ENCODE results near the gene DDIT4L. TPM values are rescaled to one million over a fixed set of nuclear protein-coding genes. Genes with fewer than 3 reads are reported as not detected.

The DDIT4L gene
- total and polyA plus RNA-seq, 2 of the 13 experiments (the other 11 are each of a cell fraction or from before 2014, with no cell fraction given) = not detected

GRCh38 chr4:100164808-100165760 lies 25.2 kb downstream of the DDIT4L start:
- BruUV-seq (replicated peaks) = no TSS peak
- TF ChIP-seq ZSCAN12 (CRISPR knock-in tag; IDR thresholded peaks at IDR 0.05) = no peak
- no peak for TF ChIP-seq RNF2 (conservative IDR thresholded peaks at IDR 0.05; ENCODE audit: low read depth)
- no peak for TF ChIP-seq ZBTB2 (CRISPR knock-in tag; IDR thresholded peaks at IDR 0.05; ENCODE audit: low read depth)
- TF ChIP-seq ZFP36L2 (CRISPR knock-in tag; IDR thresholded peaks at IDR 0.05) = no peak
- TF ChIP-seq ZNF333 (CRISPR knock-in tag; IDR thresholded peaks at IDR 0.05; ENCODE audit: borderline replicate concordance) = no peak
- no peak for TF ChIP-seq MED8 (CRISPR knock-in tag; IDR thresholded peaks at IDR 0.05; ENCODE audit: insufficient replicate concordance)
- TF ChIP-seq, protein P1, sequence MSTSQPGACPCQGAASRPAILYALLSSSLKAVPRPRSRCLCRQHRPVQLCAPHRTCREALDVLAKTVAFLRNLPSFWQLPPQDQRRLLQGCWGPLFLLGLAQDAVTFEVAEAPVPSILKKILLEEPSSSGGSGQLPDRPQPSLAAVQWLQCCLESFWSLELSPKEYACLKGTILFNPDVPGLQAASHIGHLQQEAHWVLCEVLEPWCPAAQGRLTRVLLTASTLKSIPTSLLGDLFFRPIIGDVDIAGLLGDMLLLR (CRISPR knock-in tag; IDR thresholded peaks at IDR 0.05) = no peak
- no peak for TF ChIP-seq ZBTB3 (CRISPR knock-in tag; IDR thresholded peaks at IDR 0.05; ENCODE audit: borderline replicate concordance, low read depth)
- intact Hi-C loops (cut with micrococcal nuclease; ENCODE audit: unreplicated experiment) = no loop called here

More at GRCh38 chr4:100164808-100165760, 25.2 kb downstream of the DDIT4L start:
- DNase-seq (ENCODE audit: low spot score) = no peak
- Histone ChIP-seq H2AFZ (ENCODE audit: low read length) (no peak overlapping the region), H3K36me3 (replicated peaks in 1 of 2; ENCODE audit: control insufficient read depth in 1 of 2, insufficient read depth in 2 of 2, low read length in 2 of 2) (no peaks in the 10 kb centered on the region), H3K27me3 (ENCODE audit: control insufficient read depth in 1 of 2, insufficient read depth in 2 of 2, low read length in 2 of 2) (no peaks in the 10 kb centered on the region; a peak in 1 of 5 replicates), H3K9ac (ENCODE audit: insufficient read depth, low read depth, low read length) (no peak overlapping the region), H3K27ac (ENCODE audit: extremely low read length, insufficient read depth, low read length) (no peak overlapping the region), H3K9me3 (ENCODE audit: low read length) (peaks cover 23% of the 10 kb centered on the region), H4K20me1 (ENCODE audit: insufficient read depth, low read length) (no peaks in the 10 kb centered on the region), H3K4me3 (replicated peaks in 1 of 3; ENCODE audit: insufficient read depth in 1 of 3, low read depth in 2 of 3, low read length in 3 of 3) (no peak overlapping the region), H3K4me2 (ENCODE audit: low read depth, low read length) (no peak overlapping the region), H3K79me2 (ENCODE audit: insufficient read depth, low read length) (no peaks in the 10 kb centered on the region), H3K4me1 (ENCODE audit: insufficient read depth, low read length) (no peaks in the 10 kb centered on the region)
- ATAC-seq = no peak
- ChIA-PET POLR2A (no interaction called here), CTCF (ENCODE audit: low intra/inter-chr PET ratio, low total read pairs) (no interaction called here)
- in situ Hi-C loops (cut with HindIII; ENCODE audit: extremely low pct_ligation_motif_present, low pct_unique_long_range_greater_than_20kb) = no loop called here
- no peak for FAIRE-seq
- WGBS (ENCODE audit: low lambda C conversion rate) = under 1% methylated on average over 6 of the region's 6 CpGs
